Osteocyte (in vitro differentiated cells): ENCODE results near the gene MS4A3. TPM values are rescaled to one million over a fixed set of nuclear protein-coding genes. Genes with fewer than 3 reads are reported as not detected.
"Not testable (repeated sequence)": the region's sequence is repeated elsewhere in the genome, so short reads cannot be mapped to it uniquely, and the experiment has no call there.

Source experiments
- DNase-seq: peaks from one replicate; pipeline ENCODE4 v3.0.0; 2021; ENCODE audit warnings: mixed read lengths; ENCODE audit not compliant: unreplicated experiment; ENCODE audit errors: extremely low spot score
- H3K27ac Mint-ChIP-seq: one replicate; pipeline ENCODE4 v1.8.0; 2021; ENCODE audit warnings: mild to moderate bottlenecking, mixed read lengths; ENCODE audit not compliant: unreplicated experiment
- H3K27me3 Mint-ChIP-seq: one replicate; pipeline ENCODE4 v1.8.0; 2021; ENCODE audit warnings: mixed read lengths; ENCODE audit not compliant: unreplicated experiment
- H3K36me3 Mint-ChIP-seq: one replicate; pipeline ENCODE4 v1.8.0; 2021; ENCODE audit warnings: mixed read lengths; ENCODE audit not compliant: unreplicated experiment
- H3K4me1 Mint-ChIP-seq: one replicate; pipeline ENCODE4 v1.8.0; 2021; ENCODE audit warnings: mixed read lengths; ENCODE audit not compliant: unreplicated experiment
- H3K4me3 Mint-ChIP-seq: one replicate; pipeline ENCODE4 v1.8.0; 2021; ENCODE audit warnings: mild to moderate bottlenecking, moderate library complexity, mixed read lengths; ENCODE audit not compliant: unreplicated experiment
- H3K9me3 Mint-ChIP-seq: one replicate; pipeline ENCODE4 v1.8.0; 2021; ENCODE audit warnings: mixed read lengths; ENCODE audit not compliant: unreplicated experiment
- total RNA-seq: library from RNA; stranded (reverse); gene quantifications from 2 replicates; pipeline ENCODE4 v1.2.1, GENCODE V29; 2021
- TF ChIP-seq, protein P1 (sequence below): fragments of 200-600 bp; sonication (generic); IDR thresholded peaks from 2 replicates; pipeline ENCODE4 v1.5.0; 2021; ENCODE audit warnings: antibody characterized with exemption, mild to moderate bottlenecking, moderate library complexity

The MS4A3 gene
- total RNA-seq, 1 donor from 2014 or later = not detected

DNA sequence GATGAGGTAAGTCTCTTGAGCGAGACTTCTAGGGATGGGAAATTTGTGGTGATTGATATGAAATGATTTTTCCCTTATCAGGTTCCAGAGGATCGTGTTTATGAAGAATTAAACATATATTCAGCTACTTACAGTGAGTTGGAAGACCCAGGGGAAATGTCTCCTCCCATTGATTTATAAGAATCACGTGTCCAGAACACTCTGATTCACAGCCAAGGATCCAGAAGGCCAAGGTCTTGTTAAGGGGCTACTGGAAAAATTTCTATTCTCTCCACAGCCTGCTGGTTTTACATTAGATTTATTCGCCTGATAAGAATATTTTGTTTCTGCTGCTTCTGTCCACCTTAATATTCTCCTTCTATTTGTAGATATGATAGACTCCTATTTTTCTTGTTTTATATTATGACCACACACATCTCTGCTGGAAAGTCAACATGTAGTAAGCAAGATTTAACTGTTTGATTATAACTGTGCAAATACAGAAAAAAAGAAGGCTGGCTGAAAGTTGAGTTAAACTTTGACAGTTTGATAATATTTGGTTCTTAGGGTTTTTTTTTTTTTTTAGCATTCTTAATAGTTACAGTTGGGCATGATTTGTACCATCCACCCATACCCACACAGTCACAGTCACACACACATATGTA is 39.1 kb downstream of the MS4A3 start:
- TF ChIP-seq, protein P1, sequence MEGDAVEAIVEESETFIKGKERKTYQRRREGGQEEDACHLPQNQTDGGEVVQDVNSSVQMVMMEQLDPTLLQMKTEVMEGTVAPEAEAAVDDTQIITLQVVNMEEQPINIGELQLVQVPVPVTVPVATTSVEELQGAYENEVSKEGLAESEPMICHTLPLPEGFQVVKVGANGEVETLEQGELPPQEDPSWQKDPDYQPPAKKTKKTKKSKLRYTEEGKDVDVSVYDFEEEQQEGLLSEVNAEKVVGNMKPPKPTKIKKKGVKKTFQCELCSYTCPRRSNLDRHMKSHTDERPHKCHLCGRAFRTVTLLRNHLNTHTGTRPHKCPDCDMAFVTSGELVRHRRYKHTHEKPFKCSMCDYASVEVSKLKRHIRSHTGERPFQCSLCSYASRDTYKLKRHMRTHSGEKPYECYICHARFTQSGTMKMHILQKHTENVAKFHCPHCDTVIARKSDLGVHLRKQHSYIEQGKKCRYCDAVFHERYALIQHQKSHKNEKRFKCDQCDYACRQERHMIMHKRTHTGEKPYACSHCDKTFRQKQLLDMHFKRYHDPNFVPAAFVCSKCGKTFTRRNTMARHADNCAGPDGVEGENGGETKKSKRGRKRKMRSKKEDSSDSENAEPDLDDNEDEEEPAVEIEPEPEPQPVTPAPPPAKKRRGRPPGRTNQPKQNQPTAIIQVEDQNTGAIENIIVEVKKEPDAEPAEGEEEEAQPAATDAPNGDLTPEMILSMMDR = no peak
- H3K27me3 Mint-ChIP-seq = no peaks in the 10 kb centered on the region

DNA sequence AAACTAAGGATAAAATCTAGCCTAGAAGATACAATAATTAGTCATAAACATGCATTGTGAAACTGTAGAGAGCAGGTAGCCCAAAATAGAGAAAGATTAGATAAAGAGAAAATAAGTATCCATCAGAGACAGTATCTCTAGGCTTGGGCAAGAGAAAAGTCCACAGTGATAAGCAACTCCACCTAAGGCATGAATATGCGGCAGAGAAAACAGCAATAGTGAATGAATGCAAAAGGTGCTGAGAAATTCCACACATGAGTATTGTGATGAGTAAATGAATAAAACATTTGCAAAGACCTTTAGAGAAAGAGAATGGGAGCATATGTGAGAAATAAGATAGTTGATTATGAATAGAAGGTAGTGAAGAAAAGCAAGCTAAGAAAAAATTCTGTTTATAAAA is 40.7 kb downstream of the MS4A3 start:
- no peaks in the 10 kb centered on the region for H3K36me3 Mint-ChIP-seq
- no peak for DNase-seq
- no peaks in the 10 kb centered on the region for H3K9me3 Mint-ChIP-seq

More for the DNA sequence above, 39.1 kb downstream of the MS4A3 start:
- no peak overlapping the region for H3K27ac Mint-ChIP-seq
- H3K4me1 Mint-ChIP-seq = no peaks in the 10 kb centered on the region
- H3K4me3 Mint-ChIP-seq = no peak overlapping the region
- no peak for DNase-seq
- no peaks in the 10 kb centered on the region for H3K36me3 Mint-ChIP-seq
- no peaks in the 10 kb centered on the region for H3K9me3 Mint-ChIP-seq

DNA sequence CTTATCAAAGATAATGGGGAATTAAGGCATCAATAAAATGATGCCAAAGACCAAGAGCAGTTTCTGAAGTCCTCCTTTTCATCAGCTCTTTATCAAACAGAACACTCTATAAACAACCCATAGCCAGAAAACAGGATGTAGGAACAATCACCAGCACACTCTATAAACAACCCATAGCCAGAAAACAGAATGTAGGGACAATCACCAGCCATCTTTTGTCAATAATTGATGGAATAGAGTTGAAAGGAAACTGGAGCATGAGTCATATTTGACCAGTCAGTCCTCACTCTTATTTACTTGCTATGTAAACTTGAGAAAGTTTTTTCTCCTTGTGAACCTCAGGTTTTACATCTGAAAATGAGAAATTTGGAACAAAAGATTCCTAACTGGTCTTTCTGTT is 42.0 kb downstream of the MS4A3 start:
- DNase-seq = no peak
- TF ChIP-seq, protein P1 = no peak
- Mint-ChIP-seq H3K27me3 (no peaks in the 10 kb centered on the region), H3K4me1 (no peaks in the 10 kb centered on the region), H3K4me3 (no peak overlapping the region), H3K9me3 (no peaks in the 10 kb centered on the region), H3K36me3 (no peaks in the 10 kb centered on the region), H3K27ac (no peak overlapping the region)

More for the DNA sequence above, 40.7 kb downstream of the MS4A3 start:
- Mint-ChIP-seq H3K27me3 (no peaks in the 10 kb centered on the region), H3K4me1 (no peaks in the 10 kb centered on the region), H3K4me3 (no peak overlapping the region), H3K27ac (no peak overlapping the region)
- TF ChIP-seq, protein P1 = no peak

DNA sequence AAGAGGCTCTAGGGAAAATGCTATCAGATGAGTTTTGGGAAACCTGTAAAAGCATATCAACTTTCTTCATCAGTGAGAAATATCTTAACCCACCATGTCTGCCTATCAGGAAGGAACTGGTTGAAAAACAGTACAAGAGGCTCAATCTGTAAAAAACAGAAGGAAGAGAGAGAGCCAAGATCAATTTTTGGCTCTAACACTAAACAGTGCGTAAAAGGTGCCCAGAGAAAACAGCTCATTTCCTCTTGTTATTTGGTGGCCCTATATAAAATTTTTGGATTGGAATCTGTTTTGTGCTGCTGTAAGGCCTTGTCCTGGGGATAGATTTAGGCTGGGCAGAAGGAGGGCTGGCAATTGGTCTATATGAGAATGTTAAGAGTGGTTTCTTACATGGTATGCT is 44.1 kb downstream of the MS4A3 start:
- H3K36me3 Mint-ChIP-seq = no peaks in the 10 kb centered on the region
- no peaks in the 10 kb centered on the region for H3K27me3 Mint-ChIP-seq
- TF ChIP-seq, protein P1 = no peak
- H3K9me3 Mint-ChIP-seq = no peaks in the 10 kb centered on the region
- H3K4me1 Mint-ChIP-seq = no peaks in the 10 kb centered on the region
- H3K27ac Mint-ChIP-seq = no peak overlapping the region
- H3K4me3 Mint-ChIP-seq = no peak overlapping the region
- no peak for DNase-seq

DNA sequence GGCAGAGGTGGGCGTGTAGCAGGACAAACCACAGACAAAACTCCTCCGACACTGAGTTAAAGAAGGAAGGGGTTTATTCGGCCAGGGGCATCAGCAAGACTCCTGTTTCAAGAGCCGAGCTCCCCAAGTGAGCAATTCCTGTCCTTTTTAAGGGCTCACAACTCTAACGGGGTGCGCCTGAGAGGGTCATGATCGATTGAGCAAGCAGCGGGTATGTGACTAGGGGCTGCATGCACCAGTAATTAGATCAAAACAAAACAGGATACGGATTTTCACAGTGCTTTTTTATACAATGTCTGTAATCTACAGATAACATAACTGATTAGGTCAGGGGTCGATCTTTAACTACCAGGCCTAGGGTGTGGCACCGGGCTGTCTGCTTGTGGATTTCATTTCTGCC is 44.9 kb downstream of the MS4A3 start:
- H3K4me1 Mint-ChIP-seq, H3K9me3 Mint-ChIP-seq, H3K36me3 Mint-ChIP-seq, DNase-seq, H3K27ac Mint-ChIP-seq, H3K4me3 Mint-ChIP-seq, H3K27me3 Mint-ChIP-seq: not testable (repeated sequence)

DNA sequence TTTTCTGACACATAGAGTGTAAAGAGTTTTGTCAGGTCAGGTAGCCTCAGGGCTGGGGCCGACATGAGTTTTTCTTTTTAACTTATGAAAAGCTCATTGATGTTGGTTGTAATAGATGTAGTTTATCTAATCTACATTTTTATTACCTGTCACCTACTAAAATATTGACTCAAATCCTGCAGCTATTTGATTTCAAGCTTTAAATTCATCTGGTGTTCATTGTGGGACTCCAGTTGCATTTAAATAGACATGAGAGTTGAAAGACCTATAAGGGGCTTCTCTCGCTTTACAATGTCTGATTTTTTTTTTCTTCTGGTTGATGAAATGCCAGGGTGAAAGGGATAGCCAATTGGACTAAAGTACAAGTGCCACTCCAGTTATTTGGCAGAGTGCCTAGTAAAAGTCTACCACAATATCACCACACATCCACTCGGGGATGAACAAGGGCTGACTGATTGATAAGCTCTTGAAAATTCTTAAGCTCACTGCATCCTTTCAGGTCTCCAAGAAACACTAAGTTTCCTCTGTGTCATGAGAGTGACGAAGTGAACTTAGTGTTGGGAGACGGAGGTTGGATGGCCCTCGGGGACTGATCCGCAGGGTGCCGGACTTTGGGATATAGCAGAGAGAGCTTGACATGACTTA is 48.1 kb downstream of the MS4A3 start:
- DNase-seq, H3K4me1 Mint-ChIP-seq, H3K27me3 Mint-ChIP-seq, H3K4me3 Mint-ChIP-seq, H3K9me3 Mint-ChIP-seq, H3K27ac Mint-ChIP-seq, H3K36me3 Mint-ChIP-seq: not testable (repeated sequence)

DNA sequence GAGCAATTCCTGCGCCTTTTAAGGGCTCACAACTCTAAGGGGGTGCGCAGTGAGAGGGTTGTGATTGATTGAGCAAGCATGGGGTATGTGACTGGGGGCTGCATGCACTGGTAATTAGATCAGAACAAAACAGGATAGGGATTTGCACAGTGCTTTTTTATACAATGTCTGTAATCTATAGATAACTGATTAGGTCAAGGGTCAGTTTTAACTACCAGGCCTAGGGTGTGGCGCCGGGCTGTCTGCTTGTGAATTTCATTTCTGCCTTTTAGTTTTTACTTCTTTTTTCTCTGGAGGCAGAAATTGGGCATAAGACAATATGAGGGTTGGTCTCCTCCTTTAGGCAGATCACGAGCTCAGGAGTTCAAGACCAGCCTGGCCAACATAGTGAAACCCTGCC is 52.2 kb downstream of the MS4A3 start:
- H3K36me3 Mint-ChIP-seq, H3K9me3 Mint-ChIP-seq, H3K27me3 Mint-ChIP-seq, DNase-seq, H3K4me3 Mint-ChIP-seq, H3K4me1 Mint-ChIP-seq, H3K27ac Mint-ChIP-seq: not testable (repeated sequence)
